WTC11 (cell line): ENCODE measurements around the gene NBAS.

Experiments used
- EMX1 ChIP-seq: fragments of 250-450 bp; sonication (Bioruptor Pico); IDR thresholded peaks from 2 replicates; pipeline ENCODE4 v1.8.0; 2021; ENCODE audit warnings: mild to moderate bottlenecking
- ESRRA ChIP-seq: sonication (generic); formaldehyde crosslinking; IDR thresholded peaks from 2 replicates; pipeline ENCODE4 v1.8.1; 2022; ENCODE audit warnings: mild to moderate bottlenecking, missing genetic modification reagents, borderline replicate concordance
- IRF2 ChIP-seq: sonication (generic); formaldehyde crosslinking; IDR thresholded peaks from 2 replicates; pipeline ENCODE4 v1.8.0; 2022; ENCODE audit warnings: low read depth, missing genetic modification reagents, borderline replicate concordance
- KAT7 ChIP-seq: sonication (generic); formaldehyde crosslinking; IDR thresholded peaks from 2 replicates; pipeline ENCODE4 v1.8.1; 2023; ENCODE audit warnings: missing genetic modification reagents, mild to moderate bottlenecking, borderline replicate concordance
- NR2C2 ChIP-seq: sonication (generic); formaldehyde crosslinking; IDR thresholded peaks from 2 replicates; pipeline ENCODE4 v1.8.0; 2022; ENCODE audit warnings: mild to moderate bottlenecking, missing genetic modification reagents
- TEAD1 ChIP-seq: sonication (generic); formaldehyde crosslinking; IDR thresholded peaks from 2 replicates; pipeline ENCODE4 v1.8.0; 2022; ENCODE audit warnings: mild to moderate bottlenecking, missing genetic modification reagents
- ZNF317 ChIP-seq: sonication (generic); formaldehyde crosslinking; IDR thresholded peaks from 2 replicates; pipeline ENCODE4 v1.8.1; 2023; ENCODE audit warnings: low read depth, mild to moderate bottlenecking, moderate library complexity, missing genetic modification reagents, borderline replicate concordance
- ZNF416 ChIP-seq: fragments of 250-450 bp; sonication (Bioruptor Pico); IDR thresholded peaks from 2 replicates; pipeline ENCODE4 v1.9.0; 2021; ENCODE audit warnings: mild to moderate bottlenecking, inconsistent platforms
- TF ChIP-seq, protein P1 (sequence below): sonication (generic); formaldehyde crosslinking; IDR thresholded peaks from 2 replicates; pipeline ENCODE4 v1.8.0; 2022; ENCODE audit warnings: mild to moderate bottlenecking, missing genetic modification reagents
- TF ChIP-seq, protein P2 (sequence below): sonication (generic); formaldehyde crosslinking; IDR thresholded peaks from 2 replicates; pipeline ENCODE4 v1.8.0; 2022; ENCODE audit warnings: mild to moderate bottlenecking, missing genetic modification reagents
- TF ChIP-seq, protein P3 (sequence below): fragments of 200-600 bp; IDR thresholded peaks from 2 replicates; pipeline ENCODE4 v1.8.0; 2022; ENCODE audit warnings: antibody characterized with exemption

DNA sequence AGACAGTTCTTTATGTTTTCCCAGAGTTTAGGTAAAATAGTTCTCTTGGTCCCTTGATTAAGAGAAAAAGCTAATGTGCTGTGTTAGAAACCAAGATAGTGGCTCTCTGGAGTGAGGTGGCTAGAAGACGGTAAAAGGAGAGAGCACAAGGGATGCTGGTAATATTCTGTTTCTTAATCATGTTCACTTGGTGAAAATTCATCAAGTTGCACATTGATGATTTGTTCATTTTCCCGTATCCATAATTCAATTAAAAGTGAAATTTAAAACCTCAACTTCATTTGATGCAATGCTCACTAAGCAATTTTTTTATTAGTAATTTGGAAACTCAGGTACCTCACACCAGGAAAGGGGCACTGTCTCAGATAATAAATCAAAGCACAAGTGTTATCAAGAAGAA, 113.8 kb downstream of the NBAS start:
- TF ChIP-seq ZNF416 (CRISPR knock-in tag) (no peak), TEAD1 (CRISPR knock-in tag) (no peak), IRF2 (no peak), ZNF317 (CRISPR knock-in tag) (no peak), EMX1 (CRISPR knock-in tag) (no peak), KAT7 (CRISPR knock-in tag) (no peak), NR2C2 (no peak), ESRRA (no peak)
- TF ChIP-seq, protein P1, sequence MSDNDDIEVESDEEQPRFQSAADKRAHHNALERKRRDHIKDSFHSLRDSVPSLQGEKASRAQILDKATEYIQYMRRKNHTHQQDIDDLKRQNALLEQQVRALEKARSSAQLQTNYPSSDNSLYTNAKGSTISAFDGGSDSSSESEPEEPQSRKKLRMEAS (CRISPR knock-in tag) = no peak
- TF ChIP-seq, protein P2, sequence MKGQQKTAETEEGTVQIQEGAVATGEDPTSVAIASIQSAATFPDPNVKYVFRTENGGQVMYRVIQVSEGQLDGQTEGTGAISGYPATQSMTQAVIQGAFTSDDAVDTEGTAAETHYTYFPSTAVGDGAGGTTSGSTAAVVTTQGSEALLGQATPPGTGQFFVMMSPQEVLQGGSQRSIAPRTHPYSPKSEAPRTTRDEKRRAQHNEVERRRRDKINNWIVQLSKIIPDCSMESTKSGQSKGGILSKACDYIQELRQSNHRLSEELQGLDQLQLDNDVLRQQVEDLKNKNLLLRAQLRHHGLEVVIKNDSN = no peak
- TF ChIP-seq, protein P3, sequence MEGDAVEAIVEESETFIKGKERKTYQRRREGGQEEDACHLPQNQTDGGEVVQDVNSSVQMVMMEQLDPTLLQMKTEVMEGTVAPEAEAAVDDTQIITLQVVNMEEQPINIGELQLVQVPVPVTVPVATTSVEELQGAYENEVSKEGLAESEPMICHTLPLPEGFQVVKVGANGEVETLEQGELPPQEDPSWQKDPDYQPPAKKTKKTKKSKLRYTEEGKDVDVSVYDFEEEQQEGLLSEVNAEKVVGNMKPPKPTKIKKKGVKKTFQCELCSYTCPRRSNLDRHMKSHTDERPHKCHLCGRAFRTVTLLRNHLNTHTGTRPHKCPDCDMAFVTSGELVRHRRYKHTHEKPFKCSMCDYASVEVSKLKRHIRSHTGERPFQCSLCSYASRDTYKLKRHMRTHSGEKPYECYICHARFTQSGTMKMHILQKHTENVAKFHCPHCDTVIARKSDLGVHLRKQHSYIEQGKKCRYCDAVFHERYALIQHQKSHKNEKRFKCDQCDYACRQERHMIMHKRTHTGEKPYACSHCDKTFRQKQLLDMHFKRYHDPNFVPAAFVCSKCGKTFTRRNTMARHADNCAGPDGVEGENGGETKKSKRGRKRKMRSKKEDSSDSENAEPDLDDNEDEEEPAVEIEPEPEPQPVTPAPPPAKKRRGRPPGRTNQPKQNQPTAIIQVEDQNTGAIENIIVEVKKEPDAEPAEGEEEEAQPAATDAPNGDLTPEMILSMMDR = no peak
